GM18502 (cell line): ENCODE measurements around the gene FBXO30.
A peak's percentile ranks its signal among the peaks of the same experiment; 100 is the strongest.

Experiments
- ATAC-seq: cut with Tn5 transposase; IDR thresholded peaks from one replicate; pipeline ENCODE4 v1.9.1; 2021; ENCODE audit warnings: mild to moderate bottlenecking; ENCODE audit not compliant: unreplicated experiment, poor library complexity

Gene FBXO30

DNA sequence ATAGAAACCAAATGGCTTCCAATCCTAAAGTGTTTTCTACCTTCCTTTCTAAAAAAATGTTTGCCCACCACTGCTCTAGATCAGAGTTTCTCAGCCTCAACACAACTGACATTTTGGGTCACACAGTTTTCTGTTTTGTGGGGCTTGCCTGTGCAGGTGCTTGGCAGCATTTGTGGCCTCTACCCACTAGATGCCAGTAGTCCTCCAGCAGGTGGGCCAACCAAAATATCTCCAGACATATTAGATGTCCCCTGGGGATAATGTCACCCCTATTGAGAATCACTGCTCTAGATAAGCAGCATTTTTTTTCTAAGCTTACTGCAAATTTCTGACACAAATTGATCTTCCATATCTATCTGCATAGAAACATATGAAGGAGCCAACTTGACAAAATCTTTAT, 53.0 kb downstream of the FBXO30 start:
- peak; percentile 83 for ATAC-seq

- no peak for ATAC-seq
Measured at GRCh38 chr6:145758113-145758512, 56.5 kb downstream of the FBXO30 start.

GRCh38 chr6:145756170-145756662, 58.4 kb downstream of the FBXO30 start:
- ATAC-seq: no peak

- no peak for ATAC-seq
Measured at GRCh38 chr6:145755682-145756081, 58.9 kb downstream of the FBXO30 start.

DNA sequence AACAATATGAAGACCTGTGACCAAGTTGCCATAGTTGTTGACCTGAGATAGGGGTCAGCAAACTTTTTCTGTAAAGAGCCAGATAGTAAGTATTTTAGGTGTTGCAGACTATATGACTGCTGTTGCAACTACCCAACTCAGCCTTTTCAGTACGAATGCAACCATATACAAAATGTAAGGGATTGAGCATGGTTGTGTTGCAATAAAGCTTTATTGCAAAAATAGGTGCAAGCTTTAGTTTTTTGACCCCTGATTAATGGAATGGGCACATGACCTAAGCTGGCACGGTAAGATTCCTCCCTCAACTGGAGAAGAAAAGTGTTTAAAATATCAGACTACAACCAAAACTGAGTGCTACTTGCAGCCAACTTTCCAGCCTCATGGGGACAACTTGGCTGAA, 62.0 kb downstream of the FBXO30 start:
- ATAC-seq: no peak

DNA sequence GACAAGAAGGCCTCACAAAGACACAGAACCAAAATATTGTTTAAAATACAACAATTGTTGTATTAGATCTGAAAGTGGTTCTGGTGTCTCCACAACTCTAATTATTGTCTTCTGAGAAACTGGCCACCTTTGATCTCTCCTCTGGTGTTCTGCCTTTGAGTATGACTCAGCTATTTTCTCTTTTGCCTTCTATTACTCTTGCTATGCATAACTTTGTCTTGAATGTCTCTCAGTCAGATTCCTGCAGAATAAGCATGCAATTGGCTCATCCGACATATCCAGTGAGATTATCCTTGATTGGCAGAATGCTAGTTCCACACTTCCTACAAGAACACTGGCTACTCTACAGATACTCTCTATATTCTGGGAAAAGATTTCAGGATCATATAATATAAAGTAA, 65.0 kb downstream of the FBXO30 start:
- ATAC-seq: peak; percentile 83

DNA sequence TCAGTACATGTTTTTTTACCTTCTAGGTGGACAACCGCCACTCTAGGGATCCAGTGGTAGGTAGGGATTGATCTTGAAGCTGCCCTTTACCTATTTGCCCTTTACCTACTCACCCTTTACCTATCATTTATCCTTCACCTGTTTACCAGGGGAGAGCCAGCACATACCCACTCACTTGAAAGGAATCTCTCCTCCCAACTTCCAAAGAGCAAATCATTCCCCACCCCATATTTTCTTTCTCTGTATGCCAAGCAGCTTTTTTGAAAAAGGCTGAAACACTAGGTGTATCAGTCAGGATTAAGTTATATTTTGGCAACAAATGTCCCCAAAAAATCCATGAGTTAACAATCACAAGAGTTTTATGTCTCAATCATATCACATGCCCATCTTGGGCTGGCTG, 68.7 kb downstream of the FBXO30 start:
- no peak for ATAC-seq

DNA sequence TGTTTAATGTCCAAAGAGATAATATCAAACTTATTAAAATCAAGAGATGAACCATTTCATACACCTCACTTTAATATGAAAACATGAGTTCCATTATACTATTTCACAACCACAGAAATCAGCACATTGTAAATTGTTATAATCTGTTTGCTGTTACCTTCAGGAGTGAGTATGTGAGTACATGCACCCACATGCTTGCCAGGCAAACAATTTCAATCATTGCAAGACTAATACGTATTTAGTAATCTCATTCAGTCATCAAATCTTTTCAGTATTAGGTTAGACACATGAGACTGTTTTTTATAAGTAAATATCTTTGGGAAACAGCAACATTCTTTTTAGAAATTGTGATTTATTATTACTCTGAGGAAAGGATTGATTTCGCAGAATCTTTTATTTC, 70.0 kb downstream of the FBXO30 start:
- ATAC-seq: no peak
